ENCODE data around the gene MTG2. TPM values are rescaled to one million over a fixed set of nuclear protein-coding genes. Genes with fewer than 3 reads are reported as not detected.

The MTG2 gene
- total and polyA plus RNA-seq, 2 of the 13 experiments (the other 11 are each of a cell fraction or from before 2014, with no cell fraction given): 20.4 to 37.8 TPM

DNA sequence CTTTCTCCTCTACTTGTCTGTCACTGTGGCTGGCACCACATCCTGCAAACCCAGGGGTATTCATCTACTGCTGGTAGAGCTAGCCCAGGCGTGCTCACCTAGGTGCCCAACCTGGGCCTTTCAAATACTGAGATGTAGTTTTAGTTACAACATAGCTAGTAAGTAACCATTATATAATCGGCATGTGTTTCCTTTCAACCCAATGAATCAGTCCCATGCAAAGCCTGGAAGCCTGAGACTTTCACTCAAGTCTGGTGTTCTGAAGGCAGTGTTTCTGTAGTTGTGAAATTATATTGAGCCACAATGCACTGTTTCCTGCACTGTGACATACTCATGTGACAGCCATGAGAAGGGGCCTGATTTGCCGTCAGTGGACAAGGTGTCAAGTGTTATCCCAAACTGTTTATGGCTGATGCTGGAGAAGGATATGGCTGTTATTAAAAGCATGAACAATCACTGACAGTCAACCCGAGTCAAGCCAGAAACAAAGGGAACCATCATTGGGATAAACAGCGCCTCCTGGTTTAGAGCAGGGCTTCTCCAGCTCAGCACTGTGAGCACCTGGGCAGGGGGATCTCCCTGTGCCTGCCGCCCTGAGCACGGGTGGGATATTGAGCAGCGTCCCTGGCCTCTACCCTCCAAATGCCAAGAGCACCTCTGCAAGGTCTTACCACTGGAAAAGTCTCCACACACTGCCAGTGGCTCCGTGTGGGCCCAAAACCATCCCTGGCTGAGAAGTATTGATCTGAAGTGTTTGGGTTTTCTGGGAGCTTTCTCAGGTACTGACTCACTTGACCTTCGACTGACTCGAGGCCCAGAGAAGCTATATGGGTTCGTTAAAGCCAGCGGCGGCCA is 41.2 kb upstream of the MTG2 start (continued):
- TF ChIP-seq KAT2B (IDR thresholded peaks at IDR 0.05; ENCODE audit: borderline replicate concordance, low read depth, low read length) (no peak), ZNF207 (IDR thresholded peaks at IDR 0.05; ENCODE audit: borderline replicate concordance) (no peak), PRMT3 (CRISPR knock-in tag; IDR thresholded peaks at IDR 0.05; ENCODE audit: borderline replicate concordance, low read depth) (no peak), ZNF496 (CRISPR knock-in tag; IDR thresholded peaks at IDR 0.05; ENCODE audit: insufficient replicate concordance) (no peak), ATRX (CRISPR knock-in tag; IDR thresholded peaks at IDR 0.05; ENCODE audit: borderline replicate concordance) (no peak), ZNF879 (CRISPR knock-in tag; IDR thresholded peaks at IDR 0.05) (0 out of 2 replicates have a peak, but pooled peaks have one; percentile 49), GATA4 (IDR thresholded peaks at IDR 0.05; ENCODE audit: borderline replicate concordance, low read depth) (no peak), KDM5B (CRISPR knock-in tag; IDR thresholded peaks at IDR 0.05; ENCODE audit: borderline replicate concordance) (peak; percentile 65; the same call in 1 of the 2 replicates), MYNN (CRISPR knock-in tag; IDR thresholded peaks at IDR 0.05; ENCODE audit: low read depth) (peak; percentile 88; the same call in 1 of the 2 replicates), ZNF562 (CRISPR knock-in tag; IDR thresholded peaks at IDR 0.05; ENCODE audit: borderline replicate concordance) (no peak), ZNF317 (CRISPR knock-in tag; IDR thresholded peaks at IDR 0.05) (peak; percentile 68; the same call in 1 of the 2 replicates), ZSCAN30 (CRISPR knock-in tag; IDR thresholded peaks at IDR 0.05) (no peak), SIN3A (IDR thresholded peaks at IDR 0.05; ENCODE audit: borderline replicate concordance, low read depth, low read length) (peak; percentile 72; the same call in 1 of the 2 replicates), ZKSCAN1 (IDR thresholded peaks at IDR 0.05; ENCODE audit: low read length) (no peak), NKX3-1 (CRISPR knock-in tag; IDR thresholded peaks at IDR 0.05) (no peak), PAX8 (CRISPR knock-in tag; IDR thresholded peaks at IDR 0.05; ENCODE audit: borderline replicate concordance) (no peak; the same call in 1 of the 2 replicates), ZNF598 (CRISPR knock-in tag; IDR thresholded peaks at IDR 0.05; ENCODE audit: borderline replicate concordance) (no peak), ZNF558 (CRISPR knock-in tag; IDR thresholded peaks at IDR 0.05; ENCODE audit: borderline replicate concordance) (peak; percentile 3; the same call in 1 of the 2 replicates), GFI1 (CRISPR knock-in tag; IDR thresholded peaks at IDR 0.05; ENCODE audit: borderline replicate concordance) (no peak), SMARCE1 (IDR thresholded peaks at IDR 0.05; ENCODE audit: borderline replicate concordance) (no peak), MED1 (CRISPR knock-in tag; IDR thresholded peaks at IDR 0.05) (no peak)
- TF ChIP-seq, protein P1, sequence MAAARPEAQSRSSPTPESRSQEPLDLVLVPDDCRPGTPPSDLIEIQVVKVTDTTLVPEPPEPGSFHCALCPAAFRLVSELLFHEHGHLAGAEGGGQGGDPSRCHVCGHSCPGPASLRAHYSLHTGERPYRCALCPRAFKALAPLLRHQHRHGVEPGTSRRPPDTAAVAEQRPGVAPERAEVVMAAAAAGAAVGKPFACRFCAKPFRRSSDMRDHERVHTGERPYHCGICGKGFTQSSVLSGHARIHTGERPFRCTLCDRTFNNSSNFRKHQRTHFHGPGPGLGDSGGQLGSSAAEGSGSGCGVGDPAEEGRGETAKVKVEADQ (CRISPR knock-in tag; IDR thresholded peaks at IDR 0.05; ENCODE audit: borderline replicate concordance): no peak
- TF ChIP-seq, protein P2, sequence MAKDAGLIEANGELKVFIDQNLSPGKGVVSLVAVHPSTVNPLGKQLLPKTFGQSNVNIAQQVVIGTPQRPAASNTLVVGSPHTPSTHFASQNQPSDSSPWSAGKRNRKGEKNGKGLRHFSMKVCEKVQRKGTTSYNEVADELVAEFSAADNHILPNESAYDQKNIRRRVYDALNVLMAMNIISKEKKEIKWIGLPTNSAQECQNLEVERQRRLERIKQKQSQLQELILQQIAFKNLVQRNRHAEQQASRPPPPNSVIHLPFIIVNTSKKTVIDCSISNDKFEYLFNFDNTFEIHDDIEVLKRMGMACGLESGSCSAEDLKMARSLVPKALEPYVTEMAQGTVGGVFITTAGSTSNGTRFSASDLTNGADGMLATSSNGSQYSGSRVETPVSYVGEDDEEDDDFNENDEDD (CRISPR knock-in tag; IDR thresholded peaks at IDR 0.05; ENCODE audit: borderline replicate concordance): no peak; the same call in 1 of the 2 replicates
- TF ChIP-seq, protein P3, sequence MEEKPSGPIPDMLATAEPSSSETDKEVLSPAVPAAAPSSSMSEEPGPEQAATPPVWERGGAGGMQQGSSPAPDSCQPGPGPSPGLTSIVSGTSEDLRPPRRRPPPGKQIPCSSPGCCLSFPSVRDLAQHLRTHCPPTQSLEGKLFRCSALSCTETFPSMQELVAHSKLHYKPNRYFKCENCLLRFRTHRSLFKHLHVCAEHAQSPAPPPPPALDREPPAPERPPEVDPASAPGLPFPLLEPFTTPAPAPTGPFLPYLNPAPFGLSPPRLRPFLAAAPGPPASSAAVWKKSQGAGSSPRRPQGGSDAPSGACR (CRISPR knock-in tag; IDR thresholded peaks at IDR 0.05): no peak
- TF ChIP-seq, protein P4, sequence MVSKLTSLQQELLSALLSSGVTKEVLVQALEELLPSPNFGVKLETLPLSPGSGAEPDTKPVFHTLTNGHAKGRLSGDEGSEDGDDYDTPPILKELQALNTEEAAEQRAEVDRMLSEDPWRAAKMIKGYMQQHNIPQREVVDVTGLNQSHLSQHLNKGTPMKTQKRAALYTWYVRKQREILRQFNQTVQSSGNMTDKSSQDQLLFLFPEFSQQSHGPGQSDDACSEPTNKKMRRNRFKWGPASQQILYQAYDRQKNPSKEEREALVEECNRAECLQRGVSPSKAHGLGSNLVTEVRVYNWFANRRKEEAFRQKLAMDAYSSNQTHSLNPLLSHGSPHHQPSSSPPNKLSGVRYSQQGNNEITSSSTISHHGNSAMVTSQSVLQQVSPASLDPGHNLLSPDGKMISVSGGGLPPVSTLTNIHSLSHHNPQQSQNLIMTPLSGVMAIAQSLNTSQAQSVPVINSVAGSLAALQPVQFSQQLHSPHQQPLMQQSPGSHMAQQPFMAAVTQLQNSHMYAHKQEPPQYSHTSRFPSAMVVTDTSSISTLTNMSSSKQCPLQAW (CRISPR knock-in tag; IDR thresholded peaks at IDR 0.05): no peak; the same call in 1 of the 2 replicates
- TF ChIP-seq, protein P5, sequence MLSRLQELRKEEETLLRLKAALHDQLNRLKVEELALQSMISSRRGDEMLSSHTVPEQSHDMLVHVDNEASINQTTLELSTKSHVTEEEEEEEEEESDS (CRISPR knock-in tag; IDR thresholded peaks at IDR 0.05; ENCODE audit: borderline replicate concordance): no peak

Data from HepG2 (cell line).